ENCODE measurements around the gene TBX5.

The TBX5 gene

GRCh38 chr12:114371250-114371649, 34.7 kb downstream of the TBX5 start:
- no peak for DNase-seq (ENCODE audit: extremely low read depth, insufficient read length)
- H3K27me3 ChIP-seq (replicated peaks; ENCODE audit: control insufficient read depth, insufficient read depth, low read length), result no peaks in the 10 kb centered on the region; the same call in 1 of the 2 replicates
- H3K36me3 ChIP-seq (ENCODE audit: control insufficient read depth, insufficient read depth, low read length), result no peaks in the 10 kb centered on the region
- TF ChIP-seq, protein P1, sequence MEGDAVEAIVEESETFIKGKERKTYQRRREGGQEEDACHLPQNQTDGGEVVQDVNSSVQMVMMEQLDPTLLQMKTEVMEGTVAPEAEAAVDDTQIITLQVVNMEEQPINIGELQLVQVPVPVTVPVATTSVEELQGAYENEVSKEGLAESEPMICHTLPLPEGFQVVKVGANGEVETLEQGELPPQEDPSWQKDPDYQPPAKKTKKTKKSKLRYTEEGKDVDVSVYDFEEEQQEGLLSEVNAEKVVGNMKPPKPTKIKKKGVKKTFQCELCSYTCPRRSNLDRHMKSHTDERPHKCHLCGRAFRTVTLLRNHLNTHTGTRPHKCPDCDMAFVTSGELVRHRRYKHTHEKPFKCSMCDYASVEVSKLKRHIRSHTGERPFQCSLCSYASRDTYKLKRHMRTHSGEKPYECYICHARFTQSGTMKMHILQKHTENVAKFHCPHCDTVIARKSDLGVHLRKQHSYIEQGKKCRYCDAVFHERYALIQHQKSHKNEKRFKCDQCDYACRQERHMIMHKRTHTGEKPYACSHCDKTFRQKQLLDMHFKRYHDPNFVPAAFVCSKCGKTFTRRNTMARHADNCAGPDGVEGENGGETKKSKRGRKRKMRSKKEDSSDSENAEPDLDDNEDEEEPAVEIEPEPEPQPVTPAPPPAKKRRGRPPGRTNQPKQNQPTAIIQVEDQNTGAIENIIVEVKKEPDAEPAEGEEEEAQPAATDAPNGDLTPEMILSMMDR (IDR thresholded peaks at IDR 0.05; ENCODE audit: insufficient read depth, low read length, poor library complexity, severe bottlenecking), result no peak
- H3K4me3 ChIP-seq (replicated peaks; ENCODE audit: low read depth, low read length), result no peak overlapping the region

DNA sequence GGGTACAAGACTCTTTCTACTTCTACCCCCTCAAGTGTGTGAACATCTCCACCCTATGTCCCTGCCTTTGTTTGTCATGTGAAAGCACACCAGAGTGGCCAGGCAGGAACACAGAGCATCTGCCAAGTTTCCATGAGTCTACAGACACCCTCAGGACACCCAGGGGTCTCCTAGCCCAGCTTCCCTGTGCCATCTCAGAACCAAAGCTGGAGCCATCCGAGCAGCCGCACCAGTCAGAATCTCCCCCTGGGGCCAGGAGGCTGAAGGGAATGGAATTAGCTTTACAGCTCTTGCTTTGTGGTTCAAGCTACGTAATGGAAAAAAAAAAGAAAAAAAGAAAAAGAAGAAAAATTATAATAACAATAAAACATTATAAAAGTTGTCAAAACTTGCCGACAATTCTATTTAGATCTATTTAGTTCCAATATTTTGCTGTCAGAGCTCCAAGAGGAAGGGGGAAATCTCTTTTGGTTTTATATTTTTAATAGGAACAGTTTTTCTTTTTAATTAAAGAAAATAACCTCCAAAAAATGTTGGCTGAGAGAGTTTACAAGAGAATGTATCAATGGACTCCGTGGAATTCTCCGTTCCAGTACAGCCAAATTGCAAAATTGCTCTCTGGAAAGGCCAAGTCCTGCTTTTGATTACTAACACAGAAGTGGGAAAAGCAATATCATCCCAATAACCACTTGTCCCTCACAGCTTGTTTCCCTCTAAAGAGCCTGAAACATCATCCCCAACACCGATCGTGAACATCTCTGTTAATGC, 37.1 kb downstream of the TBX5 start:
- no peak for DNase-seq (ENCODE audit: extremely low read depth, insufficient read length)
- TF ChIP-seq, protein P1 (IDR thresholded peaks at IDR 0.05; ENCODE audit: insufficient read depth, low read length, poor library complexity, severe bottlenecking), result no peak
- no peak overlapping the region for H3K4me3 ChIP-seq (replicated peaks; ENCODE audit: low read depth, low read length)
- H3K36me3 ChIP-seq (ENCODE audit: control insufficient read depth, insufficient read depth, low read length), result no peaks in the 10 kb centered on the region
- no peaks in the 10 kb centered on the region; the same call in 1 of the 2 replicates for H3K27me3 ChIP-seq (replicated peaks; ENCODE audit: control insufficient read depth, insufficient read depth, low read length)

GRCh38 chr12:114361992-114362391, 44.0 kb downstream of the TBX5 start:
- H3K4me3 ChIP-seq (replicated peaks; ENCODE audit: low read depth, low read length), result no peak overlapping the region
- no peaks in the 10 kb centered on the region for H3K27me3 ChIP-seq (replicated peaks; ENCODE audit: control insufficient read depth, insufficient read depth, low read length)
- TF ChIP-seq, protein P1 (IDR thresholded peaks at IDR 0.05; ENCODE audit: insufficient read depth, low read length, poor library complexity, severe bottlenecking), result no peak
- H3K36me3 ChIP-seq (ENCODE audit: control insufficient read depth, insufficient read depth, low read length), result no peaks in the 10 kb centered on the region
- DNase-seq (ENCODE audit: extremely low read depth, insufficient read length), result no peak

- no peaks in the 10 kb centered on the region for H3K27me3 ChIP-seq (replicated peaks; ENCODE audit: control insufficient read depth, insufficient read depth, low read length)
- no peak overlapping the region for H3K4me3 ChIP-seq (replicated peaks; ENCODE audit: low read depth, low read length)
- TF ChIP-seq, protein P1 (IDR thresholded peaks at IDR 0.05; ENCODE audit: insufficient read depth, low read length, poor library complexity, severe bottlenecking), result no peak
- no peak for DNase-seq (ENCODE audit: extremely low read depth, insufficient read length)
- no peaks in the 10 kb centered on the region for H3K36me3 ChIP-seq (ENCODE audit: control insufficient read depth, insufficient read depth, low read length)
Observed at GRCh38 chr12:114361545-114361944, 44.4 kb downstream of the TBX5 start.

GRCh38 chr12:114360485-114360884, 45.5 kb downstream of the TBX5 start:
- Histone ChIP-seq H3K4me3 (replicated peaks; ENCODE audit: low read depth, low read length) (no peak overlapping the region), H3K27me3 (replicated peaks; ENCODE audit: control insufficient read depth, insufficient read depth, low read length) (no peaks in the 10 kb centered on the region), H3K36me3 (ENCODE audit: control insufficient read depth, insufficient read depth, low read length) (no peaks in the 10 kb centered on the region)

More at GRCh38 chr12:114360485-114360884, 45.5 kb downstream of the TBX5 start:
- TF ChIP-seq, protein P1 (IDR thresholded peaks at IDR 0.05; ENCODE audit: insufficient read depth, low read length, poor library complexity, severe bottlenecking), result no peak
- no peak for DNase-seq (ENCODE audit: extremely low read depth, insufficient read length)

All from GM06990 (cell line).